HG02870 (cell line): ENCODE results near the gene MATK.

Source experiments
- ATAC-seq: cut with Tn5 transposase; IDR thresholded peaks from one replicate; pipeline ENCODE4 v1.9.1; 2021; ENCODE audit warnings: mild to moderate bottlenecking, moderate library complexity; ENCODE audit not compliant: unreplicated experiment

The MATK gene

GRCh38 chr19:3751236-3751635 is 34.9 kb downstream of the MATK start:
- ATAC-seq = no peak

- no peak for ATAC-seq
Measured at GRCh38 chr19:3750211-3750610, 36.0 kb downstream of the MATK start.

GRCh38 chr19:3748965-3749364 is 37.2 kb downstream of the MATK start:
- no peak for ATAC-seq

DNA sequence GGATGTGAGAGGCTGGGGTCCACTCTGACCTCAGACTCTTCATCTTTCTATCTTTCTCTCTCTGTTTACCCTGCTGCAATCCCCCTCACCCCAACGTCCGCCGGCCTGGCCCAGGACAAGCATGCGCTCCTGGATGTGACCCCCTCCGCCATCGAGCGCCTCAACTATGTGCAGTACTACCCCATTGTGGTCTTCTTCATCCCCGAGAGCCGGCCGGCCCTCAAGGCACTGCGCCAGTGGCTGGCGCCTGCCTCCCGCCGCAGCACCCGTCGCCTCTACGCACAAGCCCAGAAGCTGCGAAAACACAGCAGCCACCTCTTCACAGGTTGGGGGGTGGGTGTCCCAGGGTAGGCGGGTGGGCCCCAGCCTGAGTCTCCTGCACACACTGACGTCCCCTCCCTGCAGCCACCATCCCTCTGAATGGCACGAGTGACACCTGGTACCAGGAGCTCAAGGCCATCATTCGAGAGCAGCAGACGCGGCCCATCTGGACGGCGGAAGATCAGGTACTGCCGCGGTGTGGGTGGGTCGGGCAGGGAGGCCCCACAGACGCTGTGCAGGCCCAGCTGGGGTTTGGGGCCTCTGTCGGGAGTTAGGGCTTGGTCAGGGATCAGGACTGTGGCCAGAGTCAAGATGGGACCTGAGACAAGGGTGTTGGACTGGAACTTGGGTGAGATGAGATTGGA is 39.7 kb downstream of the MATK start:
- ATAC-seq = no peak

DNA sequence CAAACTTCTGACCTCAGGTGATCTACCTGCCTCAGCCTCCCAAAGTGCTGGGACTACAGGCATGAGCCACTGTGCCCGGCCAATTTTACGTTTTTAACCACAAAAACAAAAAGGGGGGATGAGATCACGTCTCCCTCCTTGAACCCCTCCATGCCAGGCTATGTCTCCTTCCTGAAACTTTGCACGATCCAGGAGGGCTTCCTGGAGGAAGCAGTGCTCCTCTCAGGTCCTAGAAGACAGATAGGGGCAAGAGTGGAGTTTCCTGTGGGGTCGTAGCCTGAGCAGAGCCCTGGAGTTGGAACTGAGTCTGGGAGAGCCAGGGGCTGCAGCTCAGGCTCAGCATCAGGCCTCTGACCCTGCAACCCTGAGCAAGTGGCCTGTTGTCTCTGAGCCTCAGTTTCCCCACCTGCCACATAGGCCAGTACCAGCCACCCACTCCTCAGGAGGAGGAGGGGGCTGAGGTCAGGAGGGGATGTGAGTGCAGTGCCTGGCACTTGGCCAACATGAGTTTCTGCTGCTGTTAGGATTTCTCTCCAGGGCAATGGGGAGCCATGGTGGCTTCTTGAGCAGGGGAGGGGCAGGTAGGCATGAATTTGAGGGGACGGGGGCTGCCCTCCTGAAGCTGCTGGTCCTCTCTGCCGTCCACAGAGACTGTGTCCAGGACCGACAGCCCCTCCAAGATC is 40.7 kb downstream of the MATK start:
- ATAC-seq = no peak

DNA sequence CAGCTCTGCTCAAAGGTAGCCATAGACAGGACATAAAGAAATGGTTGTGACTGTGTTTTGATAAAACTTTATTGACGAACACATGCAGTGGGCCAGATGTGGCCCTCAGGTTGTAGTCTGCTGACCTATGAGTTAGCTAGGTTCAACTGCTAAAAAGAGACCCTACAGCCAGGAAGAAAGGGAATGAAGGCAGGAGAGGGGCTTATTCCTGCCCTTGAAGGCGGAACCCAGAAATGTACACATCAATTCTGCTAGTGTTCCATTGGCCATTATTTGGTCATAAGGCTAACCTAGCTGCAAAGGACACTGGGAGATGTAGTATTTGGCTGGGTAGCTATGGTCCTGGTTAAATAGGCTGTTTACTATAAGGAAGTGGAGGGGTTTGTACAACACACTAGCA is 42.7 kb downstream of the MATK start:
- ATAC-seq = no peak

- ATAC-seq = no peak
Measured at GRCh38 chr19:3740431-3740830, 45.8 kb downstream of the MATK start.

DNA sequence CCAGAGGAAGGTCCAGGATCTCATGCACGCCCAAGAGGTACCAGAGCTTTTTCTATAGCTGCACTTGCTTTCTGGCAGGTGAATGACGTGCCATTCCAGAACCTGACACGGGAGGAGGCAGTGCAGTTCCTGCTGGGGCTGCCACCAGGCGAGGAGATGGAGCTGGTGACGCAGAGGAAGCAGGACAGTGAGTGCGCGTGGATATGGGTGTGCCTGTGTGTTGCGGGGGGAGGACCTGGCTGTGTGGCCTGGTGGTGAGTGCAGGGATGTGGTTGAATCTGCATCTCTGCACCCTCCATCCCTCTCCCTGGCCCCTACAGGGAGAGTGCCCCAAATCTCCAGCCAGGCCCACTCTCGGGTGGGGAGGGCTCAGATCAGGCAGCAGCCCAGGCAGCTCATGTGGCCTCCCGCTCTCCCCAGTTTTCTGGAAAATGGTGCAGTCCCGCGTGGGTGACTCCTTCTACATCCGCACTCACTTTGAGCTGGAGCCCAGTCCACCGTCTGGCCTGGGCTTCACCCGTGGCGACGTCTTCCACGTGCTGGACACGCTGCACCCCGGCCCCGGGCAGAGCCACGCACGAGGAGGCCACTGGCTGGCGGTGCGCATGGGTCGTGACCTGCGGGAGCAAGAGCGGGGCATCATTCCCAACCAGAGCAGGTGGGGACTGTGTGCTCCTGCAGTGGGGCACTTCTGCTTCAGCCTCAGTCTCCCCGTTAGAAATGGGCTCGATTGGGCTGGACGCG is 47.5 kb downstream of the MATK start:
- ATAC-seq = no peak

- no peak for ATAC-seq
Measured at GRCh38 chr19:3737487-3738205, 48.5 kb downstream of the MATK start.

GRCh38 chr19:3736106-3736724 is 50.0 kb downstream of the MATK start:
- ATAC-seq = no peak

- ATAC-seq = no peak
Measured at GRCh38 chr19:3734310-3734600, 51.9 kb downstream of the MATK start.

GRCh38 chr19:3733549-3734309 is 52.5 kb downstream of the MATK start:
- no peak for ATAC-seq

DNA sequence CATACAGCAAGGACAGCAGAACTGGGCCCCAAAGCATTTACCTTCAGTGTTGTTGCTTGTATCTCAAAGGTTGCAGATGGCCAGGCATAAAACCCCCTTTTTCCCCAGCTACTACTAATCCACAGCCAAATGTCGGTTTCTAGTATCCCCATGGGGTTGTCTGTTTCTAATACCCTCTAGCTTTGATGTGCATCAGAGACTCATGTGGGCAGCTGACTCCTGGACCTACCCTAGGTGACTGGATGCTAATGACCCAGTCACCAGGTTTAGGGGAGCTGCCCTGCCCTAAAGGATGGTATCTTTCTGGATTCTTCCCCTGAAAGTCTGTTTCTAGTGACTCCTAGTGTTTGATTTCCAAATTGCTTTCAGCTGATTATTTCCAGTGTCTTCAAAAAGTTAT is 54.1 kb downstream of the MATK start:
- ATAC-seq = no peak

- ATAC-seq = no peak
Measured at GRCh38 chr19:3730457-3730958, 55.7 kb downstream of the MATK start.
